ENCODE measurements around the gene HHIP.

HHIP gene

DNA sequence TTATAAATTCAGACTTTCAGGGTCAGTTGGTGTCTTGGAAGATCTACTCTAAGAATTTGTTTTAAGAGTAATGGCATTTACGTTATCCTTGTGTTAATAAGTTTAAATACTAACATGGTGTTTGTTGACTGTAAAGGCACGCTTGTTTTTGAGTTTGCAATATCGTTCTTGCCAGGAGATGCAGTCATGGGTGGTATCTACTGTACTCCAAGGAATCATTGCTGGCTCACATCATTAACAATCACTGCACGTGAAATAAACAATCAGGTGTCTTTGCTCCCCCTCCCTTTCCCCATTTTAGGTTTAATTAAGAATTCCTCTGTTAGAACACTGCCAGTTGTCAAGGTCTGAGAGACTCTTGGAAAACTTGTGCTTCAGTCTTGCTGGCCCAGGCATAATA lies 1.6 kb downstream of the HHIP start:
- Mint-ChIP-seq H3K4me1 (peaks cover 5% of the 10 kb centered on the region), H3K27me3 (peaks cover 20% of the 10 kb centered on the region), H3K27ac (no peak overlapping the region), H3K9me3 (no peaks in the 10 kb centered on the region), H3K4me3 (no peak overlapping the region), H3K36me3 (no peaks in the 10 kb centered on the region)
- ATAC-seq (ENCODE audit: low read depth) (no peak), DNase-seq (ENCODE audit: low spot score in 2 of 2) (no peak)

DNA sequence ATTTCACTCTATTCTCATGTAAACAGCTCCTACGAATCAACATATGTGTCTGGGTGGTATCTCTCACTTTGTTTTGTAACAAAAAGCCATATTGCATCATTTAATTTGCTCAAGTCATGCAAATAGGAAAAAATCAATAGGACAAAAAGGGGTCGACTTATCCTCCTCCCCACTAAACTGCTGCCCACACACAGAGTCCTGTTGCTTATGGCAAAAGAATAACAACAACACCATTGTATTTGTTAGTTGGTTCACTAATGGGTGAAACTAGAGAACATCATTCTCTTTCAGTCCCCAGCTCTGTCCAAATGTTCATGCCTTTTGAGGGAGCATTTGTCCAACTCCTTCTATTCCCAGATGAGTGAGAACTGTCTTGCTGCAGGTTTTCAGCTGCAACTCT lies 2.1 kb downstream of the HHIP start:
- Mint-ChIP-seq H3K9me3 (no peaks in the 10 kb centered on the region), H3K4me3 (no peak overlapping the region), H3K4me1 (peaks cover 5% of the 10 kb centered on the region), H3K27me3 (peaks cover 20% of the 10 kb centered on the region), H3K36me3 (no peaks in the 10 kb centered on the region), H3K27ac (no peak overlapping the region)
- DNase-seq (ENCODE audit: low spot score in 2 of 2): no peak
- no peak for ATAC-seq (ENCODE audit: low read depth)

DNA sequence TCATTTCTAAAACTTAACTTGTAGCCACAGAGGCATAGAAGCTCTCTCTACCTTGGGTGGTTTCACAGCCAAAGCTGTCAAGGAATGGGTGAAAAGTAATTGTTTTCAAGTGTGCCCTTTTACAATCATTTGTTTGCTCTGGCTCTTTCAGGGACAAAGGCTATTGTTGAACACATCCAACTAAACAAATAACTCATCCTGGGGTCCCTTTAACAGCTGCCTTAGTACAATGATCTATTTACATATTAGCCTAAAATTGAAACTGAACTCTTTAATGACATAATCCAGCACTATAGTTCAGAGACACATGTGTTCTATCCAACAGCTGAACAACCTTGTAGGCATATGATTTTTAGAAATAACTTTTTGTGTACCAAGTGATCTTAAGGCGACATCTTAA lies 3.7 kb downstream of the HHIP start:
- ATAC-seq (ENCODE audit: low read depth): no peak
- Mint-ChIP-seq H3K9me3 (no peaks in the 10 kb centered on the region), H3K27me3 (peaks cover 20% of the 10 kb centered on the region), H3K27ac (no peak overlapping the region), H3K4me3 (no peak overlapping the region), H3K4me1 (peaks cover 5% of the 10 kb centered on the region), H3K36me3 (no peaks in the 10 kb centered on the region)
- no peak for DNase-seq (ENCODE audit: low spot score in 2 of 2)

DNA sequence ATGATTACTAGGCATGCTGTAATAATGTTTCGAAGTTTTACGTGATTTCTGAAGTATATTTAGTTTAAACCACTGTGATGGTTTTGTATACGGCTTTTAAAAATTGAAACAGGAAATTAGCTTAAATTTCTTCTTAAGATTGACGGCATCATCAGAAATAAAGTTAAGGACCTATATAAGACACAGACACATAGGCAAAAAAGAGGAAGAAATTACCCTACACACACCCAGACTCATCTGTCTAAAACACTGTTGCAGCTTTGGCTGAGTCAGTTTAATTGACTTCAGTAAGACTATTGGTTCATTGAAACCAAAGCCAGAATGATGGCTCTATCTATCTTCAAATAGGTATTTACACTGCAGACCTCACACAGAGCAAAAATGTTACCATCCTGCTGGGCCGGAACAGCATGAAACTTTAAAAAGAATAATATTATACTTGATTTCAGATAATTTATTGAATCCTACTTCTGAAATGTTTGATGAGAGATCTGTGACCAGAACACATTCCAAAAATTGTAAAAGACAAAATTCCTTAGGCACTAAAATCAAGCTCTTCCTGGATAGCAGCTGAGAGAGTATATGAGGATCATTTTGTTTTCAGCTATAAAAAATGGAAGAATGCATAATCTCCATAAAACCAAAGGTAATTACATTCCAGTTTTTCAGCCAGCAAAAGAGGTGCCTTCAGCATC lies 4.5 kb downstream of the HHIP start:
- DNase-seq (ENCODE audit: low spot score in 2 of 2) (no peak), ATAC-seq (ENCODE audit: low read depth) (no peak)
- no peaks in the 10 kb centered on the region for H3K36me3 Mint-ChIP-seq
- H3K27ac Mint-ChIP-seq: no peak overlapping the region
- no peaks in the 10 kb centered on the region for H3K9me3 Mint-ChIP-seq
- H3K4me3 Mint-ChIP-seq: no peak overlapping the region
- peaks cover 5% of the 10 kb centered on the region for H3K4me1 Mint-ChIP-seq
- peaks cover 20% of the 10 kb centered on the region for H3K27me3 Mint-ChIP-seq

DNA sequence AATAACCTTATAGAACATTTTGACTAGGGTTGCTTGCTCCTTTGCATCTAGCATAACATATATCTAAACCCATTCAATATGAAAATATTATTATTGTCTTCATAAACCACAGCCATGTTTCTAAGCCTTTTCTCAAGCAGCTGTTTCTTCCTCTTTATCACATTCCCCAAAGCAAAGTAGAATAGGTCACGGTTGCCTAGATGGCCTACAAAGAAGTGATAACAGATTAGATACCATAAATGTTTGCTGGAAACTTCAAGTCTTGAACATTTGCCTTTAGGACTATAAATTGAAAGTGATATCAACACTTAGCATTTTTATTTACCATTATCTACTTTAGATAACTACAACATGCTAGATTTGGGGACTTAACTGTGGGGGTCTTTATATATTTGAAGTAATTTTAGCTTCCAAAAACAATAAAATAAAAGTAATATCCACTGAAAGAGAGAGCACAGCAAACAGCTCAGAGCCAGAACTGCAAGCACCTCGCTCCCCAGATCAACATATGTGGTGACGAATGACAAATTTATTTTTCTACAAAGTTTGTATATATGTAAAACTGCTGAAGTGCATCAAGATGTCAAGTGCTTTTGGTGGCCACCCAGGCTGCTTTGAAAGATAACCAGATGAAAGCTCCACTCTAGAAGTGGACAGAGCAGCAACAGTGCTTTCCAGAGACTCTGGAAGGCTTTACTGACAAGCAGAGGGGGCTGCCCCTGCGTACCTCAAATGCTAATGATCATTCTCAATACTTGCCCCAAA lies 8.0 kb downstream of the HHIP start:
- Mint-ChIP-seq H3K4me1 (no peaks in the 10 kb centered on the region), H3K36me3 (no peaks in the 10 kb centered on the region), H3K9me3 (no peaks in the 10 kb centered on the region), H3K27me3 (no peaks in the 10 kb centered on the region), H3K27ac (no peak overlapping the region), H3K4me3 (no peak overlapping the region)
- no peak for ATAC-seq (ENCODE audit: low read depth)
- no peak for DNase-seq (ENCODE audit: low spot score in 2 of 2)

DNA sequence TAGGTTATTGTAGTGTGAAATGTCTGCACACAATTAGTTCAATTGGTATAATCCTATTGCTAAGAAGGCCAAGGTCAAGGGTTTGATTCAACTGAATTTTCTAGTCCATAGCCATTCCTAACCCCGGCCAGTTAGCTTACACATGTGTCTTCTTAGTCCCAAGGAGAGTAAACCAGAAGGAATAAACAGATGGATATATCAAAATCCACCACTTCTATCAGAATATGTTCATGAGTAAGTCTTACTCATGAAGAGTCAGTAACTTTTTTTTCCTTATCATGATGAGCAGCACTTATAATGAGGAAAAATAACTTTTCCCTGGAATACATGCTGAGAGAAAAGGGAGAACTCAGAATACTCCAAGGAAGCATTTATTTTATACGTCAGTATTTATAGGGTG lies 9.5 kb downstream of the HHIP start:
- Mint-ChIP-seq H3K4me3 (no peak overlapping the region), H3K4me1 (no peaks in the 10 kb centered on the region), H3K36me3 (no peaks in the 10 kb centered on the region), H3K27ac (no peak overlapping the region), H3K9me3 (no peaks in the 10 kb centered on the region), H3K27me3 (no peaks in the 10 kb centered on the region)
- no peak for ATAC-seq (ENCODE audit: low read depth)
- DNase-seq (ENCODE audit: low spot score in 2 of 2): no peak

DNA sequence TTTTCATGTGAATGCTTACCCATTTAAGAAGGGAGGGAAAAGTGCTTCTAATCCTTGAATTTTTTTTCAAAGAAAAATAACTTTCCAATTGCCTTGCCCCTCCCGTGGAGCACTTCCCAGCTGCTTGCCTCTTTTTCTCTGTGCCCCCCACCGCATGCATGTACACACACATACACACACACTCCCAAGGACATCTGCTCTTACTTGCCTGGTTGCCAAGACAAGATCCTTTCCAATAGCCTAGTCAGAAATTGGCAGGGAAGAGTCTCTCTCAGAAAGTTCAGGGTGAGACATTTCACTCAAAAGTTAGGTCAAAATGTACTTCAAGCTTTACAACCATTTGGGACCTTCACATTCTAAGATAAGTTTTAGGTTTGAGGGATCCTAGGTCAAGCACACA lies 10.9 kb downstream of the HHIP start:
- no peaks in the 10 kb centered on the region for H3K4me1 Mint-ChIP-seq
- no peaks in the 10 kb centered on the region for H3K9me3 Mint-ChIP-seq
- DNase-seq (ENCODE audit: low spot score in 2 of 2) (no peak), ATAC-seq (ENCODE audit: low read depth) (no peak)
- no peak overlapping the region for H3K27ac Mint-ChIP-seq
- H3K36me3 Mint-ChIP-seq: no peaks in the 10 kb centered on the region
- no peak overlapping the region for H3K4me3 Mint-ChIP-seq
- no peaks in the 10 kb centered on the region for H3K27me3 Mint-ChIP-seq

DNA sequence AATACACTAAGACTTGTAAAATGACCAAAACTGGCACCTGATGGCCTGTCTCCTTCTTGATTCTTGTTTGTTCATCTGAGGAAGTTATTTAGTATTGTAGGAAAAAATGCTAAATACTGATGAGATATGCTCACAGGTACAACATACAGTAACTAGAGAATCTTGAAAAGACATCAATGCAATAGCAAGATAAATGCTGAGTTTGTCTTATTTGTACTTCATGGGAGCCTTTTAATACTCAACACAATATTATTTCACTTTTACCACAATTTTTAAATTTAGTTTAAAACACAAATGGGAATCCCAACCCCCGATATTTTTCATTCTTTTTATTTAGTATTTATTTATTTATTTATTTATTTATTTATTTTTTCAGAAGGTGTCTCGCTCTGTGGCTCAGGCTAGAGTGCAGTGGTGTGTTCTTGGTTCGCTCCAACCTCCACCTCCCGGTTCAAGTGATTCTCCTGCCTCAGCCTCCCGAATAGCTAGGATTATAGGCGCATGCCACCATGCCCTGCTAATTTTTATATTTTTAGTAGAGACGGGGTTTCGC lies 12.1 kb downstream of the HHIP start:
- no peak overlapping the region for H3K27ac Mint-ChIP-seq
- no peaks in the 10 kb centered on the region for H3K27me3 Mint-ChIP-seq
- H3K9me3 Mint-ChIP-seq: no peaks in the 10 kb centered on the region
- DNase-seq (ENCODE audit: low spot score in 2 of 2) (no peak), ATAC-seq (ENCODE audit: low read depth) (no peak)
- H3K4me3 Mint-ChIP-seq: no peak overlapping the region
- H3K36me3 Mint-ChIP-seq: no peaks in the 10 kb centered on the region
- no peaks in the 10 kb centered on the region for H3K4me1 Mint-ChIP-seq

DNA sequence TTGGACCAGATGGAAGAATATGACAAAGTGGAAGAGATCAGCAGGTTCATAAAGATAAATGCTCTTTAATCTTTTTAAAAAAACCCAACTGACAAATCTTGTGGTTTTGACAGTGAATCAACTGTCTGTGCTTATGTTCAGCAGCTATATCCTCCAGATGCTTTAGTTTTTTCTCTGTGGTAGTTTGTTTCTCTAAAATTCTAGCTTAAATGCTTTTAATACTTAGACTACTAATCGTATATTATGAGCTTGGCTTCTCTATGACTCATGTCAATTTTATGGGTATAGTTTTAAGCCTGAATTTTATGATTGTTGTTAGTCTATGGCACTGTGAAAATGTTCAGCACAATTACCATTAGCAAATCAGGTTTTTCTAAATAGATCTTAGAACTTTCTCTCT lies 12.9 kb downstream of the HHIP start:
- H3K27ac Mint-ChIP-seq: no peak overlapping the region
- no peak for ATAC-seq (ENCODE audit: low read depth)
- H3K36me3 Mint-ChIP-seq: no peaks in the 10 kb centered on the region
- H3K9me3 Mint-ChIP-seq: no peaks in the 10 kb centered on the region
- no peak for DNase-seq (ENCODE audit: low spot score in 2 of 2)
- no peaks in the 10 kb centered on the region for H3K27me3 Mint-ChIP-seq
- H3K4me1 Mint-ChIP-seq: no peaks in the 10 kb centered on the region
- H3K4me3 Mint-ChIP-seq: no peak overlapping the region

DNA sequence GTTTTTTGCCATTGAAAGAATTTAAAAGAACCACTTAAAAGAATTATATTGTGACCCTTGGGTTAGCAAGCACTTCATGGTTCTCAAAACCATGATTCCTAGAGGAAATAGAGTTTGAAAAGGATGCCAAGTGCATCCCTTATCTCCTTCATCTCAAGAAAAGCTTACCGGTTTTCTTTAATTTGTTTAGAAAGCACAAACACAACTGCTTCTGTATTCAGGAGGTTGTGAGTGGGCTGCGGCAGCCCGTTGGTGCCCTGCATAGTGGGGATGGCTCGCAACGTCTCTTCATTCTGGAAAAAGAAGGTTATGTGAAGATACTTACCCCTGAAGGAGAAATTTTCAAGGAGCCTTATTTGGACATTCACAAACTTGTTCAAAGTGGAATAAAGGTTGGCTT lies 13.5 kb downstream of the HHIP start:
- Mint-ChIP-seq H3K27me3 (no peaks in the 10 kb centered on the region), H3K36me3 (no peaks in the 10 kb centered on the region), H3K4me1 (no peaks in the 10 kb centered on the region), H3K9me3 (no peaks in the 10 kb centered on the region), H3K27ac (no peak overlapping the region), H3K4me3 (no peak overlapping the region)
- DNase-seq (ENCODE audit: low spot score in 2 of 2) (no peak), ATAC-seq (ENCODE audit: low read depth) (no peak)

DNA sequence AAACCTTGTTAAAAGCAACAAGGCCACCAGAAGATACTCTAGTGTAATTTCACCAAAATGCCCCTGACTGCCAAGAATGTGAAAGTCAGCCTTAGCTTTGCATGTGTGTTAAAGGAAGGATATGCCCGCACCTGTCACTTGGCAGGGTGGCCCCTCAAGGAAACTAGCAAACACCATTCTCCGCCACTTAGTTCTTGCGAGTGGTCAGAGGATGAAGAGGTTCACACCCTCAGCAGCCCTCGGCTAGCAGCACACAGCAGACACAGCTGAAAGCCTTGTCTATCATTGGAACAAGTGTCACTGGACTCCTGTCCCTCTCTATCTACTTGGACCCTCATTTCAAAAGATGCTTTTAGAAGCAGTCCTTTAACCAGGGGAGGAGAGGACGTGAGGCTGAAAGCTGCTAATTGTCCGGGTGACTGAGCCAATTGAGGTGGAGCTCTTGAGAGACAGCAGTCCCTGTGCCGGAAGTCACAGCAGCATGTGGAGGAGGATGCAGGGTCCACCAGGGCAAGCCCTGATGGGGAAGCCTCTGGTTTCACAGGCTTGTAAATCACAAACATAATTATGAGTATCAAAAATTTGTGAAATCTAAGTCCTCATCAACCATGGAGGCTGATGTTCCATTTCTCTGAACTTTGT lies 18.0 kb downstream of the HHIP start:
- no peaks in the 10 kb centered on the region for H3K9me3 Mint-ChIP-seq
- no peak for DNase-seq (ENCODE audit: low spot score in 2 of 2)
- no peaks in the 10 kb centered on the region for H3K27me3 Mint-ChIP-seq
- H3K27ac Mint-ChIP-seq: no peak overlapping the region
- no peak for ATAC-seq (ENCODE audit: low read depth)
- no peaks in the 10 kb centered on the region for H3K36me3 Mint-ChIP-seq
- no peaks in the 10 kb centered on the region for H3K4me1 Mint-ChIP-seq
- H3K4me3 Mint-ChIP-seq: no peak overlapping the region

DNA sequence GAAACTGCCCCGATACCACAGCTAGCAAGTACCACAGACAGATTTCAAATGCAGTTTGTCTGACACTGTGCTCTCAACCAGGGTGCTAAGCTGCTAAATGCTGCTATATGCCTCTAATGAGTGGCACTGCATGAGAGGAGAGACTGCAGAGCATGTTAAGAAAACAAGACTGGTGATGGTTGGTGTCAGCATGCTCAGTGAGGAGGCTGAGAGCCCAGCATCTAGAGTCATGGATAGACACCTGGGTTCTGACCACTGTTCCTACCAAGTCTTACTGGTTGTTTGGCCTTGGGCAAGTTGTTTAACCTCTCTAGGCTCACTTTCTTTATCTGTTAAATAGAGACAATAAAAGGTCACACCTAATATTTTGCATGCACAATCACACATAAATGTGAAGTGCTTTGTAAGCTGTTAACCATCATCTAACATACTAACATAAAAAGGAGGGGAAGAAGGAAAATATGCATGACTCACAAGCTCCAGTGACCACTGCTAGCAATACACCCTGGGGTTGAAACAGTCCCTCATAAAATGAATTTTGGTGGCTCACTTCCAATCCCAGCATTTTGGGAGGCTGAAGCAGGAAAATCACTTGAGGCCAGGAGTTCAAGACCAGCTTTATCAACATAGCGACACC lies 20.7 kb downstream of the HHIP start:
- ATAC-seq (ENCODE audit: low read depth): no peak
- Mint-ChIP-seq H3K4me1 (no peaks in the 10 kb centered on the region), H3K36me3 (no peaks in the 10 kb centered on the region), H3K9me3 (no peaks in the 10 kb centered on the region), H3K4me3 (no peak overlapping the region), H3K27ac (no peak overlapping the region), H3K27me3 (no peaks in the 10 kb centered on the region)
- DNase-seq (ENCODE audit: low spot score in 2 of 2): no peak

DNA sequence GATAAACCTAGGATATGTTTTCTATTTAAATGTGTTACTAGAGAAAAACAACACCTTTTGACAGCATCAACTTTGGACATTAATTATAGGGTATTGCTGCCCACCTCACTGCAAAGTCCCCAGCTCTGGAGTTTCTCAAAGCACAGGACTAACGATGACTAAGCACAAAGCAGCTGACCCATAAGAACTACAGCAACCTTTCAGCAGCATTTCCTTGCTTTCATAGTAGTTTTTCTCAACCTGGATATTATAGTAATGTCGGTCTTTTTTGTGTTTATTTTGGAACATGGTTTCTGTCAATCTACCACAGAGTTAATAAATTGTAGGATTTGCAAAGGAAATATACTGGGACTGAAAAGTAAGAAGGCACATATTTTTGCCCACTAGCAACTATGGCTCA lies 21.5 kb downstream of the HHIP start:
- ATAC-seq (ENCODE audit: low read depth) (no peak), DNase-seq (ENCODE audit: low spot score in 2 of 2) (no peak)
- Mint-ChIP-seq H3K27me3 (no peaks in the 10 kb centered on the region), H3K4me1 (no peaks in the 10 kb centered on the region), H3K27ac (no peak overlapping the region), H3K4me3 (no peak overlapping the region), H3K36me3 (no peaks in the 10 kb centered on the region), H3K9me3 (no peaks in the 10 kb centered on the region)

DNA sequence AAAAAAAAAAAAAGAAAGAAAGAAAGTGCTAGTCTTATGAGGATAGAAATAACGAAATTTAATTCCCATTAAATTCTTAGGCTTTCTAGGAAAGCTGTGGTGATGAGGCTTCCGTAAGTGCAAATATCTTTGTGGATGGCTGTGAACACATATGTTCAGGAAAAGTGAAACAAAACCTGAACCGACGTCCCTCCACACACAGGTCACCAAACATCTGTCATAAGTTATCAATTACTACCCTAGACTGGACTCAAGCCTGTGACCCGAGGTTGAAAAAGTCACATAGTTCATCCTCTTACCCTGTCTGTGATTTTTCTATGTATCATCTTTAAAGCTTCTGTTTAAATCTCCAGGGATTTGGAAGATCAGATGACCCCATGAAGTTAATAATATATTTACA lies 24.8 kb downstream of the HHIP start:
- ATAC-seq (ENCODE audit: low read depth) (no peak), DNase-seq (ENCODE audit: low spot score in 2 of 2) (no peak)
- no peaks in the 10 kb centered on the region for H3K36me3 Mint-ChIP-seq
- H3K9me3 Mint-ChIP-seq: no peaks in the 10 kb centered on the region
- H3K4me1 Mint-ChIP-seq: no peaks in the 10 kb centered on the region
- H3K27ac Mint-ChIP-seq: no peak overlapping the region
- H3K27me3 Mint-ChIP-seq: no peaks in the 10 kb centered on the region
- no peak overlapping the region for H3K4me3 Mint-ChIP-seq

Data from memory B cell (primary cell).